ENCODE measurements around the gene SNX20. TPM values are rescaled to one million over a fixed set of nuclear protein-coding genes. Genes with fewer than 3 reads are reported as not detected.

SNX20 gene
- total RNA-seq, 4 donors from 2014 or later = 2.2 to 6.9 (median 4.4) TPM

DNA sequence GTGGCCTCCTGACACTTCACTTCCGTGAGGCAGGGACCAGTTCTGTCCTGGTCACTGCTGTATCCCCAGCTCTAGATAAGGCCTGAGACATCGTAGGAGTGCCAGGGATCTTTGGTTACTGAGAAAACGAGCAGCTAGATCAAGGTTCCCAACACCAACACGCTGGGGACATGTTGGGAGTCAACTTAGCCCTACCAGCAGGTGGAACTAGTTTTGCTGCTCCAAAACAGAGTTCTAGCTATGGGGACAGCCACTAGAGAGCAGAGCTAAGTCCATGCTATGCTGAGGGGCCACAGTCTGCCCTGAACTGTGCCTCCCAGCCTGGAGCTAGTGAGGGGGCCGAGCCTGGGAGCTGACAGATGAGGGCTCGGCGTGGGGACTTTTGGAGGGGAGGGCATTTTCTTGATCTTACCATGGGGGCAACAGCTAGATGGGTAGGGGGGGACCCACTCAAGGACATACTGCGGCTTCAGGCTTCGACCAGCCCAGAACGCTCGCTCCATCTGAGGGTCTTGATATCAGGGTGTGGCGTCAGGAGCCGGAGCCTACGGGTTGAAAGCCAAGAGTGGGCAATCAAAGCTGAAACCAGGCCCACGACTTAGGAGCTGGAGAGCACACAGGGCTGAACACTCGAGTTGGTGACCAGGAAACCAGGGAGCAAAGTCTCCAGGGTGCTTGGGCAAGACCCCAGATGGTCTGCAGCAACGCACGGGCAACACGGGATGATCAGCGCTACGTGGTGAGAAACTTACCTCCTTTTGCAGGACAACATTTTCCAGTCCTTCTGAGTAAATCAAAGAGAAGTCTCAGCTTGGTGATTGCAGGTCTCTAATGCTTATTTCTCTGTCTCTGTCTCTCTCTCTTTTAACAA is 13.4 kb downstream of the SNX20 start:
- TF ChIP-seq, protein P1, sequence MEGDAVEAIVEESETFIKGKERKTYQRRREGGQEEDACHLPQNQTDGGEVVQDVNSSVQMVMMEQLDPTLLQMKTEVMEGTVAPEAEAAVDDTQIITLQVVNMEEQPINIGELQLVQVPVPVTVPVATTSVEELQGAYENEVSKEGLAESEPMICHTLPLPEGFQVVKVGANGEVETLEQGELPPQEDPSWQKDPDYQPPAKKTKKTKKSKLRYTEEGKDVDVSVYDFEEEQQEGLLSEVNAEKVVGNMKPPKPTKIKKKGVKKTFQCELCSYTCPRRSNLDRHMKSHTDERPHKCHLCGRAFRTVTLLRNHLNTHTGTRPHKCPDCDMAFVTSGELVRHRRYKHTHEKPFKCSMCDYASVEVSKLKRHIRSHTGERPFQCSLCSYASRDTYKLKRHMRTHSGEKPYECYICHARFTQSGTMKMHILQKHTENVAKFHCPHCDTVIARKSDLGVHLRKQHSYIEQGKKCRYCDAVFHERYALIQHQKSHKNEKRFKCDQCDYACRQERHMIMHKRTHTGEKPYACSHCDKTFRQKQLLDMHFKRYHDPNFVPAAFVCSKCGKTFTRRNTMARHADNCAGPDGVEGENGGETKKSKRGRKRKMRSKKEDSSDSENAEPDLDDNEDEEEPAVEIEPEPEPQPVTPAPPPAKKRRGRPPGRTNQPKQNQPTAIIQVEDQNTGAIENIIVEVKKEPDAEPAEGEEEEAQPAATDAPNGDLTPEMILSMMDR (IDR thresholded peaks at IDR 0.05) = no peak
- ATAC-seq (ENCODE audit: low FRiP score) (no peak), DNase-seq (ENCODE audit: low spot score) (no peak)

DNA sequence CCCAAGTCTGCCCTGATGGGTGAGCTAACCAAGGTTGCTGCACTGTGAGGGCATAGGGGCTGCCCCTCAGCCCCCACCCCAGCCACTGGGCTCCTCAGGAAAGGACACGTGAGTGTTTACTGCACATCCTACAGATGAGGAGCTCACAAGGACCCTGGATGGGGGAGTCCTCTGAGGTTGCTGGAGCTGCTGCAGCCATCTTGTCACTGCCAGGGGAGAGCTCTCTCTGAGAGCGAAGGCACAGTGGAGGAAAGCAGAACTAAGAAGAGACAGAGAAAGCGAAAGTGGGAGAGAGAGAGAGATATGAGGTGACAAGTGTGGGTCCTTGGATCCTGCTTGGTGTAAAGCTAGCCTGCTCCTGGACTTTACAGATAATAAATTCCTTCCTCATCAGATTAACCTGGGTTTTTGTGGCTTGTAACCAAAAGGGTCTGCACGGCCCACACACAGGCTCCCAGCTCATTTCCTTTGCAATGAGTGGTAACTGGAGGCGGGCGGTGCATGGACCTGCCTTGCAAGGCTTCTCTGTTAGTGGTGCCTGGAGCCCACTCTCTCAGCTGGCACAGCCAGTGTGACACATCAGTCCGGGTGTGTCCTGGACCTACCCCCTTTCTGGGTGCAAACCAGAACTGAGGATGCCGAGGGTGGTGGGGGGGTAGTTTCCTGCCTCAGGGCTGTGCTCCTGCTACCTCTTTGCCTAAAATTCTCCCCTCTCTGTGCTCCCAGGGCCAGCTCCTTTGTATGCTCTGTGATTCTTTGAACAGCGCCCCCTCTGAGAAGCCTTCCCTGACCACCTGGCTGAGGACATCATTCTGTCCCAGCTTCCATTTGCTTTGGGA is 14.2 kb downstream of the SNX20 start:
- DNase-seq (ENCODE audit: low spot score) (no peak), ATAC-seq (ENCODE audit: low FRiP score) (no peak)
- TF ChIP-seq, protein P1 (IDR thresholded peaks at IDR 0.05) = no peak

DNA sequence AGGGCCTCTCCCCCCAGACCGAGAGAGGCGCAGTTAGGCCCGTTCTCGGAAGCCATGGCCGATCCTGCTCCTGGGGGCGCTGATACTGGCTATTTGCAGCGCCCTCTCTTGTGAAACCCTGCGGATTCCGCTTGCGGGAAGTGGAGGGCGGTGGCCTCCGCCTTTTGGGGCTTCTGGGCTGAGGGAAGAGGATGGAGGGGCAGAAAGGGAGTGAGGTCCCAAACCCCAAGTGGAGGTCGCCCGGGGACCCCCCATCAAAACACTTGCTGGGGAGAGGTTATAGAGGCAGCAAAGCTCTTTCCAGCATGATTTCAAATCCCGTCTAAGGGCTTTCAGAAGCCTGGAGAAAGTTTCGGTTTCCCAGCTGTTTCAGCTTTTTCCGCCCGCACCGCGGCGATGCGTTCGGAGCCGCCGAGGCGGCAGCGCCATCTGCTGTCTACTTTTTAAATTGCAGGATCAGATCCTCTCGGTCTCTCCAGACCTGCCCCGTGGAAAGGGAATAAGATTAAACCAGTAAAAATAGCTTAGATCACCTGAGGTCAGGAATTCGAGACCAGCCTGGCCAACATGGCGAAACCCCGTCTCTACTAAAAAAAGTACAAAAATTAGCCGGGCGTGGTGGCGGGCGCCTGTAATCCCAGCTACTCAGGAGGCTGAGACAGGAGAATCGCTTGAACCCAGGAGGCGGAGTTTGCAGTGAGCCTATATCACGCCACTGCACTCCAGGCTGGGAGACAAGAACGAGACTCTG is 15.8 kb downstream of the SNX20 start:
- peak; percentile 76 for DNase-seq (ENCODE audit: low spot score)
- TF ChIP-seq, protein P1 (IDR thresholded peaks at IDR 0.05) = peak in 2 of 3 donors; percentile 48 to 51
- peak; percentile 79 for ATAC-seq (ENCODE audit: low FRiP score)

DNA sequence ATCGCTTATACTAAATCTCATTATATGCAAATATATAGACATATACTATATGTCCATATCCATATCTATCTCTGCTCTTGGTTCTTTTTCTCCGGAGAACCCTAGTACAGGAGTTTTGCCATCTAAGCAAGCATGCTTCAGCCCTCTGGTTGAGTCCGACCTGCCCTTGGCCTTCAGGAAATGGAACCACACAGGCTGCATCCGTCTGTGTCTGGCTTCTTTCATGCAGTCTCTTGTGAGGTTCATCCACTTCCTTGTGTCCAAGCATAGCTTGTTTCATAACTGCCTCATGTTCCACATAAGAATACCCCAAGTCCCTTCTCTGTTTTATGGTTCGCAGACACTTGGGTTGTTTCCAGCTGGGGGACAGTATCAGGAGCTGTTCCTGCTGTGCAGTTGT is 16.8 kb downstream of the SNX20 start:
- ATAC-seq (ENCODE audit: low FRiP score) (no peak), DNase-seq (ENCODE audit: low spot score) (no peak)
- TF ChIP-seq, protein P1 (IDR thresholded peaks at IDR 0.05) = no peak

DNA sequence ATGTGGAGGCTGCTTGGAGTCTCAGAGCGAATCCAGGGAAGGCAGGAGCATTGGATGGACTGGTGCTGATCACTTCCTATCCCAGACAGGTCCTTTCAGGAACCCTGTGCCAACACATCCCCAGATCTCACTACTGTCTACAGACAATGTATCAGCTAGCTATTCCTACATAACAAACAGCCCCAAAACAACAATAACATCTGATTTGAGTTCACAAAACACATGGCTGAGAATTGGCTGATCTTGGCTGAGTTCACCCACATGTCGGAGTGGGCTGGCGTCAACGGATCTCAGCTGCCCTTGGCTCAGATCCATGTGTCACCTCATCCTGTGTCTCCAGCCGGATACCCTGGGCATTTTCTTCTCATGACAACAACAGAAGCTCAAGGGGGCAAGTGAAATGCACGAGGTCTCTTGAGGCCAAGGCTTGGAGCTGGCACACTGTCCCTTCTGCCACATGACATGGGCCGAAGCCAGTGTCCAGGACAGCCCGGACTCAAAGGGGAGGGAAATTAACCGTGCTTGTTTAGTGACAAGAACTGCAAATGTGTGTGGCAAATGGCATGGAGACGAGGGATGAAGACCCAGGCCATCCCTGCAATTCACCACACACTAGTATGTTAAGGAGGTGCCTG is 18.7 kb downstream of the SNX20 start:
- no peak for DNase-seq (ENCODE audit: low spot score)
- ATAC-seq (ENCODE audit: low FRiP score) = no peak
- TF ChIP-seq, protein P1 (IDR thresholded peaks at IDR 0.05) = no peak

DNA sequence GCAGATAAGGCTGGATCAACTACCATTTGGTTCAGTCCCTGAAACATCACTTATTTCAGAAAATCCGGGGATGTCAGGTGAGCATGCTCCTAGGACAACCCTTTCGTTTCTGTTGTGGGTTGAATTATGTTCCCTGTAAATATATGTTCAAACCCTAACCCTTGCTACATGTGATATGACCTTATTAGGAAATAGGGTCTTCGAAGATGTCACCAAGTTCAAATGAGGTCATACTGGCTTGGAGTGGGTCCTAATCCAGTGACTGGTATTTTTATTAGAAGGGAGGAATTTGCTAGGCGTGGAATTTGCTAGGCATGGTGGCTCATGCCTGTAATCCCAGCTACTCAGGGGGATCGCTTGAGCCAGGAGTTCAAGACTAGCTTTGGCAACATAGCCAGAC is 21.3 kb downstream of the SNX20 start:
- ATAC-seq (ENCODE audit: low FRiP score) = no peak
- TF ChIP-seq, protein P1 (IDR thresholded peaks at IDR 0.05) = no peak
- DNase-seq (ENCODE audit: low spot score) = no peak

Measured in omental fat pad (tissue), 4 donors.